22Rv1 (cell line): ENCODE results near the gene CEP126.

Source experiments
- H3K27ac ChIP-seq: fragments of 450-650 bp; 2 replicates; pipeline ENCODE4 v1.5.1; 2017
- CTCF ChIP-seq: fragments of 450-650 bp; IDR thresholded peaks from 2 replicates; pipeline ENCODE4 v1.5.1; 2017; ENCODE audit warnings: mild to moderate bottlenecking
- ZFX ChIP-seq: fragments of 450-650 bp; IDR thresholded peaks from 2 replicates; pipeline ENCODE4 v1.6.1; 2017; ENCODE audit warnings: antibody characterized with exemption, borderline replicate concordance

CEP126 gene

GRCh38 chr11:102046841-102047240, 132.0 kb downstream of the CEP126 start:
- TF ChIP-seq ZFX (no peak), CTCF (no peak)
- H3K27ac ChIP-seq: no peak overlapping the region

GRCh38 chr11:102047305-102047924, 132.6 kb downstream of the CEP126 start, which contains the start of gene CFAP300:
Gene CFAP300, plus strand, starts transcription at chr11:102047437. Its CDS starts 34 bp downstream, at chr11:102047471.
- H3K27ac ChIP-seq: no peak within 1 kb of the TSS
- TF ChIP-seq CTCF (no peak), ZFX (no peak)
